Measurements from ENCODE around the gene RELL1. TPM values are rescaled to one million over a fixed set of nuclear protein-coding genes. Genes with fewer than 3 reads are reported as not detected.

The RELL1 gene
- total RNA-seq, 4 donors from 2014 or later: 44.4 to 83.3 (median 73.6) TPM

DNA sequence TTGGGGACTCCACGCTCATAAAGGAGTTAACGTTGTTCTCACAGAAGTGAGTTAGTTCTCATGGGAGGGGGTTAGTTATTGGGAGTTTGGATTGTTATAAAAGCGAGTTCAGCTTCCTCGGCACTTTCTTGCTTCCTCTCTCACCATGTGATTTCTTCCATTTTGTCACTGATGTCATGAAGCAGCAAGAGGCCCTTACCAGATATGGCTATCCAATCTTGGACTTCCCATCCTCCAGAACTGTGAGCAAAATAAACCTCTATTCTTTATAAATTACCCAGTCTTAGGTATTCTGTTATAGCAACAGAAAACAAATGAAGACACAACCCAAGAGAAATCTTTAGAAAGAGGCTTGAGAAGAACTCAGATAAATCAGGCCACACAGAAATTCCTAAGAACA, 29.5 kb downstream of the RELL1 start:
- intact Hi-C loops (cut with DNase I): no loop called here
- 96% methylated on average over 4 of the region's 4 CpGs for WGBS
- TF ChIP-seq POLR2AphosphoS5 (IDR thresholded peaks at IDR 0.05) (no peak), EP300 (IDR thresholded peaks at IDR 0.05) (no peak), CTCF (IDR thresholded peaks at IDR 0.05) (no peak), POLR2A (IDR thresholded peaks at IDR 0.05; ENCODE audit: low read depth) (no peak)
- H3K4me1 ChIP-seq: peaks cover 5 to 25% (median 9%) of the 10 kb centered on the region in 4 donors
- no peak overlapping the region for H3K27ac ChIP-seq (replicated peaks in 1 of 4)
- H3K4me3 ChIP-seq: no peak overlapping the region
- H3K27me3 ChIP-seq: no peaks in the 10 kb centered on the region
- no peak for DNase-seq (ENCODE audit: extremely low spot score)
- peaks cover 0 to 10% (median 5%) of the 10 kb centered on the region in 4 donors for H3K9me3 ChIP-seq
- no peaks in the 10 kb centered on the region for H3K36me3 ChIP-seq

DNA sequence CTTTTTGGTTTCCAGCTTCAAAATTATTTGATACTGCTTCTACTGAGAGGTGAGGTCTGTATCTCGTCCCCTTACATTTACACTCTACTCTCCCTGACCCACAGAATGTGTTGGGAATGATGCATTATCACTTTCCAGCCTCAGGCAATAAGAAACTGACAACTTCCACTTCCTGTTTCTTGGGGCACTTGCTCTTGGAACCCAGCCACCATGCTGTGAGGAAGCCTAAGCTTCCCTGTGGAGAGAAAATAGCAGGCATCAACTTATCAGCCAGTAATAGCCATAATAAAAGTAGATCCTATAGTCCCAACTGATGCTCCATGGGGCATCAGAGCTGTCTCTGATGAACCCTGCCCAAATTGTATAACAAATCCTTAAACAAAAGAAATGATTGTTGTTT, 32.6 kb downstream of the RELL1 start:
- DNase-seq (ENCODE audit: extremely low spot score): no peak
- Histone ChIP-seq H3K4me1 (peaks cover 0 to 4% (median under 1%) of the 10 kb centered on the region in 4 donors), H3K27me3 (no peaks in the 10 kb centered on the region), H3K4me3 (no peak overlapping the region), H3K36me3 (peaks cover 0 to 7% (median 0%) of the 10 kb centered on the region in 4 donors), H3K27ac (replicated peaks in 1 of 4) (no peak overlapping the region), H3K9me3 (peaks cover 0 to 10% (median 5%) of the 10 kb centered on the region in 4 donors)
- TF ChIP-seq POLR2AphosphoS5 (IDR thresholded peaks at IDR 0.05) (no peak), EP300 (IDR thresholded peaks at IDR 0.05) (no peak), CTCF (IDR thresholded peaks at IDR 0.05) (no peak), POLR2A (IDR thresholded peaks at IDR 0.05; ENCODE audit: low read depth) (no peak)
- WGBS: 100% methylated on average over 1 of the region's 1 CpG
- intact Hi-C loops (cut with DNase I): no loop called here

DNA sequence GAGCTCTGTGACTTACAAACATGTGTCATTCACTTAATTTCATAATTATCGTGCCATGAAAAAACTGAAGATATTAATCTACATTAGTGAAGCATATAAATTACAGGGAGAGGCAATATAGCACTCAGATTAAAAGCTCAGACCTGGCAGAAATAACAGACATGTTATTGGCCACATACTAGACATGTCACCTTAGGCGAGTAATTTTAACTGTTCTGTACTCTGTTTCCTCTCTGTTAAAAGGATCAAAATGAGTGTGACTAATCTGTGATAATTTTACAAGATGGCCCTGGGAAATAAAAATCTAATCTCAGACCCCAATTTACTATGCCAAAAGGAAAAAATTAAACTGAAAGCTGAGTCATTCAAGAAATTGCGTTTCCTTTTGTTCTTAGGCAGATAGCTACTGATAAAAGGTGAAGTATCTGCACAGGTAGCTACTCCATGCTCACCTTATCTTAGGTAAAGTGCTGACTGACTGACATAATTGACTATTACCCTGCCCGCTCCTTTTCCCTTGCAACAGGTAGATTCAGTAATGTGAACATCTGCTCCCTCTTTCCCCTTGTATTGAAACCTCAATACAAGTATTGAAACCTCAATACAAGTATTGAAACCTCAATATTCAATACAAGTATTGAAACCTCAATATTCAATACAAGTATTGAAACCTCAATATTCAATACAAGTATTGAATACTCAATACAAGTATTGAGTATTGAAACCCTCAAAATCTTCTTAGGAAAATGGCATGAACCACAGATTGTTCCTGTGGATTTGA, 33.2 kb downstream of the RELL1 start:
- no peak overlapping the region for H3K27ac ChIP-seq (replicated peaks in 1 of 4)
- H3K9me3 ChIP-seq: peaks cover 0 to 10% (median 5%) of the 10 kb centered on the region in 4 donors
- intact Hi-C loops (cut with DNase I): no loop called here
- H3K4me1 ChIP-seq: peaks cover 6 to 8% (median 7%) of the 10 kb centered on the region in 4 donors
- H3K27me3 ChIP-seq: no peaks in the 10 kb centered on the region
- peaks cover 0 to 13% (median 2%) of the 10 kb centered on the region in 4 donors for H3K36me3 ChIP-seq
- H3K4me3 ChIP-seq: no peak overlapping the region
- DNase-seq (ENCODE audit: extremely low spot score): no peak
- TF ChIP-seq POLR2A (IDR thresholded peaks at IDR 0.05; ENCODE audit: low read depth): no peak
- 96% methylated on average over 4 of the region's 4 CpGs for WGBS

GRCh38 chr4:37651781-37652377, 34.3 kb downstream of the RELL1 start:
- Histone ChIP-seq H3K36me3 (peaks cover 2 to 24% (median 7%) of the 10 kb centered on the region in 4 donors), H3K4me1 (peaks cover 8 to 9% (median 9%) of the 10 kb centered on the region in 4 donors), H3K27me3 (no peaks in the 10 kb centered on the region), H3K9me3 (peaks cover 0 to 10% (median 4%) of the 10 kb centered on the region in 4 donors), H3K27ac (replicated peaks in 1 of 4) (no peak overlapping the region), H3K4me3 (no peak overlapping the region)
- TF ChIP-seq CTCF (IDR thresholded peaks at IDR 0.05) (no peak), EP300 (IDR thresholded peaks at IDR 0.05) (no peak), POLR2AphosphoS5 (IDR thresholded peaks at IDR 0.05) (no peak), POLR2A (IDR thresholded peaks at IDR 0.05; ENCODE audit: low read depth) (no peak)
- no peak for DNase-seq (ENCODE audit: extremely low spot score)
- WGBS: 95% methylated on average over 13 of the region's 13 CpGs
- intact Hi-C loops (cut with DNase I): no loop called here

- no peak overlapping the region for H3K4me3 ChIP-seq
- DNase-seq (ENCODE audit: extremely low spot score): no peak
- no peak overlapping the region for H3K27ac ChIP-seq (replicated peaks in 1 of 4)
- intact Hi-C loops (cut with DNase I): no loop called here
- no peaks in the 10 kb centered on the region for H3K27me3 ChIP-seq
- 100% methylated on average over 5 of the region's 5 CpGs for WGBS
- no peaks in the 10 kb centered on the region for H3K9me3 ChIP-seq
- peaks cover 8 to 9% (median 9%) of the 10 kb centered on the region in 4 donors for H3K4me1 ChIP-seq
- peaks cover 10 to 38% (median 19%) of the 10 kb centered on the region in 4 donors for H3K36me3 ChIP-seq
- TF ChIP-seq CTCF (IDR thresholded peaks at IDR 0.05) (no peak), EP300 (IDR thresholded peaks at IDR 0.05) (no peak), POLR2A (IDR thresholded peaks at IDR 0.05; ENCODE audit: low read depth) (no peak), POLR2AphosphoS5 (IDR thresholded peaks at IDR 0.05) (no peak)
Observed at GRCh38 chr4:37650481-37650880, 35.7 kb downstream of the RELL1 start.

Measured in esophagus muscularis mucosa (tissue), 4 donors.